HG02623 (cell line): Measurements from ENCODE around the gene MYH1.
"Not testable (repeated sequence)": the region's sequence is repeated elsewhere in the genome, so short reads cannot be mapped to it uniquely, and the experiment has no call there.

Experiments used
- ATAC-seq: cut with Tn5 transposase; IDR thresholded peaks from one replicate; pipeline ENCODE4 v1.9.1; 2021; ENCODE audit warnings: moderate library complexity; ENCODE audit not compliant: unreplicated experiment

MYH1 gene

GRCh38 chr17:10518271-10519037 lies at the start of gene MYH1:
TSS of gene MYH1 (minus strand) at chr17:10518542. CDS start at chr17:10516642, 1,900 bp downstream.
- no peak for ATAC-seq

DNA sequence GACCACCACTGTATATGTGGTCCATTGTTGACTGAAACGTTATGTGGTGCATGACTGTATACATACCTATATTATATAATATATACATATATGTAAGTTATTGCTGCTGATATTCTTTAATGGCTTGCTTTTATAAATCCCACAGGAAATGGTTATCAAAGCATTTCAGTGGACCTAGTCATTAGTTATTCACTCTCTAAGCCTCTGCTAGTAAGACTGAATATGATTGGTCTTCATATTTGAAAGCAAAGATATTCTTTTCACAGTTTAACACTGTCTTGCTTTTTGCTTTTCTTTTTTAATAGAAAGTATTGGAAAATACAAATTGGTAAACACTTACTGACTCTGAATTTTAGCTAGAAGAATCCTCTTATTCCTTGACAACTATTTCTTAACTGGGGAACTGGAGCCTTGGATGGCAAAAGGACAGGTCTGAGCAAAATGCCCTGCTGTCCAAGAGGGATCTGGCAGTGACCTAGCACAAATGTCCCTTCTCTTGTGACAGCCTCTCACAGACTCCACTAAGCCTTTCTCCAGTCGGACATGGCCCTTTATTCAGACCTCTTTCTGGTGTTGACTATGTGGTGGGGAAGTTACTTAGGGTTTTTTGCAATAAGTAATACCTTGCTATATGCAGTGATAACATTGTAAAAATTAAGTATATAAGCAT lies 45.8 kb upstream of the MYH1 start:
- ATAC-seq = no peak

DNA sequence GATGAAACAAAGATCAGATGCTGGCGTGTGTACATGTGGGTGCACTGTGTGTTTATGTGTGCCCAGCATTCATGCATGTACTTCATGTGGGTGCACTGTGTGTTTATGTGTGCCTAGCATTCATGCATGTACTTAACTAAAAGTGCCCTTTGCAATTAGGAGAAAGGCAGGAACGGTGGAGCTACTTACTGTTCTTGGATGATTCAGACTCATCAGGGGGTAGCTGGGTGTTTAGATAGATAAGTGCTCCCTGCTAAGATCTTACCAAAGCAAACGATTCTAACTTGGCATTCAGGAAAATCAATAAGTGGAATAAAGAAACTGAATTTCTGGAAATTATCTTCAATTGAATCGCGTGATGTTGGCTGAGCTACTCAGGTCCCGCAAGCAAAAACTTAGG lies 39.7 kb upstream of the MYH1 start:
- no peak for ATAC-seq

GRCh38 chr17:10557422-10557821 lies 39.1 kb upstream of the MYH1 start:
- no peak for ATAC-seq

- ATAC-seq = no peak
These were observed 38.1 kb upstream of the MYH1 start for GRCh38 chr17:10556301-10557005.

DNA sequence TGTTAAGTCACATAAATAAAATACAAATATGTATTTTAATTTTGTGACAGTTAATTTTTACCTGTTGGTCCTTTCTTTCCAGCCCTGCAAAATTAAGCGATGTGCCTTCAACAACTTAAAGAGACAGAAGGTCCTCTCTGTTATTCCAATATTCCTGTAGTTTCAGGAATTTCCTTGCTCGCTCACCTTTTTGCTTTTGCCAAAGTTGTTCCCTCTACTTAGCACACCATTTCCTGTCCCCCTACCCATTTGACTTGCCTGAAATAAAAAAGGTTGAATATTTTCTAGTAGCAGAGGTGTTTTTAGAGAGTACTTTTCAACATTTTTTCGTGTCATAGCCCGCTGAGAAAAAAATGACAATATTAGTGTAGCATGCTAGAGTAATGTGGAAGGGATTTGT lies 31.7 kb upstream of the MYH1 start:
- ATAC-seq = no peak

- ATAC-seq = no peak
These were observed 30.9 kb upstream of the MYH1 start, which contains the start of gene MYH2 for GRCh38 chr17:10549096-10549842. TSS of gene MYH2 (minus strand) at chr17:10549658. CDS start at chr17:10547920, 1,738 bp downstream.

- no peak for ATAC-seq
These were observed 29.0 kb upstream of the MYH1 start for GRCh38 chr17:10547351-10547750.

DNA sequence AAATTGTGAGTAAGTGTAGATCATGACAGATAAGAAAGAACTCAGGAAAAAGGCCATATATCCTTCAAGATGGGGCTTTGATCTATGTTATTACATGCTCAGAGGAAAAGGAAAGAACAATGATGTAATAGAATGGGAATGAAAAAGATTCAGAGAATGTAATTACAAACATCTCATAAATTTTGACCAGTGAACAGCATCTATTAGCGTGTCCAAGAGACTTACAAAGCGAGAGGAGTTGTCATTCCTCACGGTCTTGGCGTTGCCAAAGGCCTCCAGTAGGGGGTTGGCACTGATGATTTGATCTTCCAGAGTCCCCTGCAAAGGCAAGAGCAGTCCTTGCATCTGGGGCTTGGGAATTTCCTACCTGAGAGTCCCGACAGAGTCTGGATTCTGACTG lies 25.1 kb upstream of the MYH1 start:
- not testable (repeated sequence) for ATAC-seq

- not testable (repeated sequence) for ATAC-seq
These were observed 22.8 kb upstream of the MYH1 start for GRCh38 chr17:10541179-10541578.

DNA sequence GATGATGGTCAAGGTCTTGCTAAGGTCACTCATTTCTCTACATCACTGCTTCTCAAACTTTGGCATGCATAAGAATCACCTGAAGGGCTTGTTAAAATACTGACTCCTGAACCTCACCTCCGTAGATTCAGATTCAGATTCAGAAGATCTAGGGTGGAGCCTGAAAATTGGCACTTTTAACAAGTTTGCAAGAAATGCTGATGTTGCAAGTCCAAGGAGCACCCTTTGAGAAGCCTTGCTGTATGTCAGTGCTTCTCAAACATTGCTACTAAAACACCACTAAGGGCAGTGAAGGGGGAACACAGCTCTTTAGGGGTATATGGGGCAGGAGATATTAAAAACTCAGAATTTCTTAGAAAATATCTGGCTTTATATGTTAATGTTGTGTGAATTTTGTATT lies 13.7 kb upstream of the MYH1 start:
- no peak for ATAC-seq

DNA sequence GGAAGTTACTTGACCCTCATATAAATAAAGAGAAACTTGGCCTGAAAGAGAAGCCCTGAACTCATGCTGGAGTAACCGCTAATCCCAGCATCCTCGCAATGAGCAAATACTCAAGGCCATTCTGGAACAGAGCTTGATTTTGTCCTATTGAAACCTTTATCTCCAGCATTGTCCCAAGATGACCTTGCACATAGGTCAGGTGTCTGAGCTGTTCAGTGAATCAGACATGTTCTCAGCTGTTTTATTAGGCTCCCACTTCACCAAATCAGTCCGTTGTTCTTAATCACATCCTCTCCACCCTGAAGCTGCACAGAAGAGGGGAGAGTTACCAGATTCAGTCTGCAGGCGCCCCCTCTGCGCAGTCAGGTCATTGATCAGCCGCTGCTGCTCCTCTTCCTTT lies 9.1 kb upstream of the MYH1 start:
- ATAC-seq = no peak

GRCh38 chr17:10526517-10526916 lies 8.2 kb upstream of the MYH1 start:
- ATAC-seq = no peak

DNA sequence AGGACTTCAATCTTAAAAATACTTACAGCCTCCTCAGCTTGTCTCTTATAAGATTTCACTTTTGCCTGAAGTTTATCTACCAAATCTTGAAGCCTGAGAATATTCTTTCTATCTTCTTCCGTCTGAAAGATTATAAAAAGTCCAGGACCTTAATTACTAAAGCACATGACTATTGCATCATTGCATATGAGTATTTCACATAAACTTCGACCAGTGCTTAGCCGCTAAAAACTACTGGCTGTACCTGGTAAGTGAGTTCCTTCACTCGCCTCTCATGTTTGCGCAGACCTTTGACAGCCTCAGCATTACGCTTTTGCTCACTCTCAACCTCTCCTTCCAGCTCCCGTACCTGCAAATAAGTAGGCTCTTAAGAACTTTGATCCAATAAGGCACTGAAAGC lies 4.7 kb upstream of the MYH1 start:
- ATAC-seq = no peak

DNA sequence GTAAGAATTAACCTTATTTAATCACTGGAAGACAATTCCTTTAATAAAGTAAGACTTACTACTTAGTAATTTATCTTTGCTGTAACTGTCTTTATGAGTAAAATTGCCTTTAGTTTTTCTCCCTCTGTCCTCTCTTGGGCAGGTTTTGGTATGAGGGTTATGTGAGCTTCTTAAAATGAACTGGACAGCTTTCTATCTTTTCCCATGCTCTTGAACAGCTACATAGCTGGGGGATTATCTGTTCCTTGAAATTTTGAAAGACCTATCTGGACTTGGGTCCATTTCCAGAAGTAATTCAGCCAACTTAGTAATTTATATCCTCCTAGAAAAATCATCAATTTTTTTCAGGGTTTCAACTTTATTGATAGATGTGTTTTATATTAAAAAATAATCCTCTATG lies 3.6 kb upstream of the MYH1 start:
- no peak for ATAC-seq

DNA sequence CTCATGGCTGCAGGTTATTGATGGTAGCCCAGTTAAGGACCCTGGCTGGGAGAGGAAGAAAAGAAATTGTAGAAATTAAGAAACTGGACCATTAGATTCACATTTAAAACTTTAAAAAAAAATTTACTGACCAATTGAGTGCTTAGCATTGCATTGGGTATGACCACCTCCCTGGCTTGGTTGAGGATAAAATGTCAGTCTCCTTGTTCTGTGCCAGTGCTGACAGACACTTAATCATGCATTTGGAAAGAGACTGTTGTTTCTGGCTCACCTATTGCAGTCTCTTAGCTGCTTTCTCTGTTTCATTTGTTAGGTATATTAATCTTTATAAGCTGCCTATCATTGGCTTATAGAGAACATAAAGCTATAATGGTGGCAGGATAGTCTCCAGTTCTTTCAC lies 1.7 kb downstream of the MYH1 start:
- ATAC-seq = no peak

DNA sequence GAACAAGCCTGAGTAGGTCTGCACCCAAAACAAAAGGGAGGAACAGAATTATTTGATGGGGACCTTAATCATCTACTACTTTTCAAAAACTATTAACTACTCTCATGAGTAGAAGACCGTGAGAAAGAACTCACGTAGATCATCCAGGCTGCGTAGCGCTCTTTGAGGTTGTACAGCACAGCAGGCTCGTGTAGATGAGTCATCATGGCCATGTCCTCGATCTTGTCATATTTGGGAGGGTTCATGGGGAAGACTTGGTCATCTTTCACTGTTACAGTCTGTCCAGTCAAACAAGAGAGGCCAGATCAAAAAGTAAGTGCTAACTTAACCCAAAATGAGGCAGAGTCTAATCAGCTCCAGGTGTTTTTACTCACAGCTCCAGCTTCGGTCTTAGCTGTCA lies 2.3 kb downstream of the MYH1 start:
- no peak for ATAC-seq

GRCh38 chr17:10513299-10514067 lies 4.9 kb downstream of the MYH1 start:
- no peak for ATAC-seq

- ATAC-seq = no peak
These were observed 5.5 kb downstream of the MYH1 start for GRCh38 chr17:10512856-10513255.

DNA sequence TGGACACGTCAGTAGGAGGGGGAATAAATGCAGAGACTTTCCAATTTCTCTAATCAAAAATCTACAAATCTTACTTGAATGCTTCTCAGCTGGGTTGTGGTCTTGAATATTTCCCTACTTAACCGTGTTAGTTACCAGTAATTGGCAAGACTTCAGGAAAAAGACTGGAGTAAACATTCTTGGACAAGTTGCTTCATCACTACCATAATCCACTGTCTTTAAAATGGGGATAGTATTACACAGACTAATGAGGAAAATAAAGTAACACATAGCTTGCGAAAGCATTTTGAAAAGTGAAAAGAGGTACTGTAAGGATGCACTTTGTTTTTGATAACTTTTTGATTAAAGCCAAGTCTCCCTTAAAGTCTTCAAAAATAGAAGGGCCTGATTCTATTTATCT lies 18.4 kb downstream of the MYH1 start:
- no peak for ATAC-seq
